ENCODE results near the gene TMEM11. TPM values are rescaled to one million over a fixed set of nuclear protein-coding genes. Genes with fewer than 3 reads are reported as not detected.

TMEM11 gene
- total and polyA plus RNA-seq, 2 of the 4 experiments (the other 2 are of a cell fraction) = 19.9 to 44.7 TPM

DNA sequence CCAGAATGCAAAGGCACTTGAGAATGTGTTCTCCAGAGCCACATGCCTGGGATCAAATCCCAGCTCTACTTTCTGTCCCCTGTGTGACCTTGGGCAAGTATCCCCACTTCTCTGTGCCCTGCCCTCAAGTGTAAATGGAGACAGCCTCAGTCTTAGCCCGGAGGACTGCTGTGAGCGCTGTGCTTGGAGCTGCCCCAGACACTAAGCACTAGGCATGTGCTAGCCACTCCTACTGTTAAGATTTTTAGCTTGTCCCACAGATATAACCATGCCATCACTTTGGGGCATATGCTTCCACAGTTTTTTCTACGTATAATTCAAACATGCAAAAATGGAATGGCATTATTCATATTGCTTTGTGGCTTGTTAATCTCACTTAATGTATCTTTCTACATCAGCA, 29.4 kb downstream of the TMEM11 start:
- H3K9me3 ChIP-seq (ENCODE audit: control insufficient read depth, insufficient read depth, low read length) = no peaks in the 10 kb centered on the region
- BruUV-seq (replicated peaks) = no TSS peak
- H4K20me1 ChIP-seq (ENCODE audit: insufficient read depth, low read length) = no peaks in the 10 kb centered on the region
- TF ChIP-seq ELK1 (IDR thresholded peaks at IDR 0.05; ENCODE audit: borderline replicate concordance, low read depth, low read length) (no peak), RFX5 (IDR thresholded peaks at IDR 0.05; ENCODE audit: low read depth, low read length) (no peak), SMC3 (IDR thresholded peaks at IDR 0.05; ENCODE audit: low read depth, low read length) (no peak), RAD21 (IDR thresholded peaks at IDR 0.05; ENCODE audit: low read length) (no peak), CEBPB (IDR thresholded peaks at IDR 0.05; ENCODE audit: low read depth, low read length) (no peak), BHLHE40 (IDR thresholded peaks at IDR 0.05; ENCODE audit: low read depth, low read length) (no peak), NFE2L2 (IDR thresholded peaks at IDR 0.05; ENCODE audit: low read depth, low read length) (no peak), MXI1 (IDR thresholded peaks at IDR 0.05; ENCODE audit: borderline replicate concordance, low read depth, low read length) (no peak), FOS (IDR thresholded peaks at IDR 0.05; ENCODE audit: low read depth, low read length) (no peak), POLR2A (IDR thresholded peaks at IDR 0.05; ENCODE audit: low read depth, low read length) (no peak), RCOR1 (IDR thresholded peaks at IDR 0.05; ENCODE audit: insufficient replicate concordance, low read length) (no peak), CHD1 (IDR thresholded peaks at IDR 0.05; ENCODE audit: low read depth, low read length) (no peak), MAFK (IDR thresholded peaks at IDR 0.05; ENCODE audit: low read depth, low read length) (no peak), MAZ (IDR thresholded peaks at IDR 0.05; ENCODE audit: borderline replicate concordance, low read depth, low read length) (no peak)
- TF ChIP-seq, protein P1, sequence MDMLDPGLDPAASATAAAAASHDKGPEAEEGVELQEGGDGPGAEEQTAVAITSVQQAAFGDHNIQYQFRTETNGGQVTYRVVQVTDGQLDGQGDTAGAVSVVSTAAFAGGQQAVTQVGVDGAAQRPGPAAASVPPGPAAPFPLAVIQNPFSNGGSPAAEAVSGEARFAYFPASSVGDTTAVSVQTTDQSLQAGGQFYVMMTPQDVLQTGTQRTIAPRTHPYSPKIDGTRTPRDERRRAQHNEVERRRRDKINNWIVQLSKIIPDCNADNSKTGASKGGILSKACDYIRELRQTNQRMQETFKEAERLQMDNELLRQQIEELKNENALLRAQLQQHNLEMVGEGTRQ (IDR thresholded peaks at IDR 0.05; ENCODE audit: low read depth, low read length) = no peak
- TF ChIP-seq, protein P2, sequence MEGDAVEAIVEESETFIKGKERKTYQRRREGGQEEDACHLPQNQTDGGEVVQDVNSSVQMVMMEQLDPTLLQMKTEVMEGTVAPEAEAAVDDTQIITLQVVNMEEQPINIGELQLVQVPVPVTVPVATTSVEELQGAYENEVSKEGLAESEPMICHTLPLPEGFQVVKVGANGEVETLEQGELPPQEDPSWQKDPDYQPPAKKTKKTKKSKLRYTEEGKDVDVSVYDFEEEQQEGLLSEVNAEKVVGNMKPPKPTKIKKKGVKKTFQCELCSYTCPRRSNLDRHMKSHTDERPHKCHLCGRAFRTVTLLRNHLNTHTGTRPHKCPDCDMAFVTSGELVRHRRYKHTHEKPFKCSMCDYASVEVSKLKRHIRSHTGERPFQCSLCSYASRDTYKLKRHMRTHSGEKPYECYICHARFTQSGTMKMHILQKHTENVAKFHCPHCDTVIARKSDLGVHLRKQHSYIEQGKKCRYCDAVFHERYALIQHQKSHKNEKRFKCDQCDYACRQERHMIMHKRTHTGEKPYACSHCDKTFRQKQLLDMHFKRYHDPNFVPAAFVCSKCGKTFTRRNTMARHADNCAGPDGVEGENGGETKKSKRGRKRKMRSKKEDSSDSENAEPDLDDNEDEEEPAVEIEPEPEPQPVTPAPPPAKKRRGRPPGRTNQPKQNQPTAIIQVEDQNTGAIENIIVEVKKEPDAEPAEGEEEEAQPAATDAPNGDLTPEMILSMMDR (conservative IDR thresholded peaks at IDR 0.05; ENCODE audit: low read depth, low read length) = no peak
- dilution Hi-C loops (cut with HindIII; ENCODE audit: low sequenced_read_pairs, unreplicated experiment) (no loop called here), intact Hi-C loops (cut with micrococcal nuclease) (no loop called here), in situ Hi-C loops (cut with MboI; ENCODE audit: low sequenced_read_pairs) (no loop called here)
- H4K91ac ChIP-seq (ENCODE audit: insufficient read depth, low read depth, low read length) = no peak overlapping the region
- H3K23ac ChIP-seq (ENCODE audit: low read depth, low read length) = no peak overlapping the region
- POLR2A ChIA-PET (ENCODE audit: unreplicated experiment) = no interaction called here
- H3K4me3 ChIP-seq (ENCODE audit: insufficient read depth, low read depth, low read length) = no peak overlapping the region
- ATAC-seq (ENCODE audit: low read depth) (no peak), DNase-seq (no peak)
- H3K4me1 ChIP-seq (ENCODE audit: control insufficient read depth, insufficient read depth, low read length) = no peaks in the 10 kb centered on the region
- CTCF ChIA-PET = no interaction called here
- no peak overlapping the region for H2BK20ac ChIP-seq (ENCODE audit: low read depth, low read length)
- H4K5ac ChIP-seq (ENCODE audit: low read depth, low read length) = no peak overlapping the region
- H3K9me1 ChIP-seq (ENCODE audit: insufficient read depth, low read length) = peaks cover 10% of the 10 kb centered on the region; the same call in 1 of the 2 replicates
- H3K27me3 ChIP-seq (ENCODE audit: control insufficient read depth, insufficient read depth, low read length) = no peaks in the 10 kb centered on the region
- H2AK9ac ChIP-seq (replicated peaks; ENCODE audit: low read depth, low read length, poor library complexity) = no peak overlapping the region
- H3K4ac ChIP-seq (ENCODE audit: low read depth, low read length) = no peak overlapping the region
- no peak overlapping the region for H2BK15ac ChIP-seq (ENCODE audit: low read depth, low read length)
- WGBS, 2 experiments (ENCODE audit: extremely low coverage in 2 of 2, insufficient read length in 1 of 2) = no CpG with 5 or more reads among the region's 3 CpGs
- H3K4me2 ChIP-seq (ENCODE audit: low read depth, low read length) = no peak overlapping the region
- H3K36me3 ChIP-seq (ENCODE audit: control insufficient read depth, insufficient read depth, low read length) = peaks cover 14% of the 10 kb centered on the region; the same call in 1 of the 2 replicates
- no peak overlapping the region for H2BK120ac ChIP-seq (ENCODE audit: low read depth, low read length)
- no peak overlapping the region for H2AK5ac ChIP-seq (ENCODE audit: low read depth, low read length)
- H2BK5ac ChIP-seq (ENCODE audit: low read depth, low read length, poor library complexity, severe bottlenecking) = no peak overlapping the region
- no peak overlapping the region for H3K14ac ChIP-seq (replicated peaks; ENCODE audit: low read depth, low read length)
- no peak overlapping the region for H3K56ac ChIP-seq (ENCODE audit: extremely low read depth, insufficient read depth, low read length)
- H3K27ac ChIP-seq (ENCODE audit: insufficient read depth, low read length) = no peak overlapping the region
- no peak overlapping the region for H3K18ac ChIP-seq (ENCODE audit: low read depth, low read length)
- no peak overlapping the region for H4K8ac ChIP-seq (ENCODE audit: low read depth in 2 of 2, low read length in 2 of 2)
- no peaks in the 10 kb centered on the region for H3K79me1 ChIP-seq (ENCODE audit: low read depth in 1 of 2, low read length in 2 of 2)
- no peak overlapping the region for H3K9ac ChIP-seq (ENCODE audit: low read depth, low read length)
- H2AFZ ChIP-seq (replicated peaks; ENCODE audit: low read length, poor library complexity) = no peak overlapping the region

All from IMR-90 (cell line).